IPS-15b (cell line): ENCODE data around the gene DUSP9.
"Not testable (repeated sequence)": the region's sequence is repeated elsewhere in the genome, so short reads cannot be mapped to it uniquely, and the experiment has no call there.

Source experiments
- H3K27me3 ChIP-seq: one replicate; pipeline ENCODE4 v1.6.1; 2013; ENCODE audit warnings: low read length; ENCODE audit not compliant: control insufficient read depth, insufficient read depth
- H3K36me3 ChIP-seq: one replicate; pipeline ENCODE4 v1.6.1; 2013; ENCODE audit warnings: low read length; ENCODE audit not compliant: control insufficient read depth, insufficient read depth
- H3K4me1 ChIP-seq: one replicate; pipeline ENCODE4 v1.6.1; 2013; ENCODE audit warnings: mild to moderate bottlenecking, low read length; ENCODE audit not compliant: control insufficient read depth, insufficient read depth
- H3K4me3 ChIP-seq: one replicate; pipeline ENCODE4 v1.5.1; 2013; ENCODE audit warnings: low read depth, low read length
- H3K9ac ChIP-seq: one replicate; pipeline ENCODE4 v1.6.1; 2013; ENCODE audit warnings: low read depth, mild to moderate bottlenecking, low read length
- H3K9me3 ChIP-seq: one replicate; pipeline ENCODE4 v1.6.1; 2013; ENCODE audit warnings: mild to moderate bottlenecking, low read length; ENCODE audit not compliant: control insufficient read depth, insufficient read depth

The DUSP9 gene

DNA sequence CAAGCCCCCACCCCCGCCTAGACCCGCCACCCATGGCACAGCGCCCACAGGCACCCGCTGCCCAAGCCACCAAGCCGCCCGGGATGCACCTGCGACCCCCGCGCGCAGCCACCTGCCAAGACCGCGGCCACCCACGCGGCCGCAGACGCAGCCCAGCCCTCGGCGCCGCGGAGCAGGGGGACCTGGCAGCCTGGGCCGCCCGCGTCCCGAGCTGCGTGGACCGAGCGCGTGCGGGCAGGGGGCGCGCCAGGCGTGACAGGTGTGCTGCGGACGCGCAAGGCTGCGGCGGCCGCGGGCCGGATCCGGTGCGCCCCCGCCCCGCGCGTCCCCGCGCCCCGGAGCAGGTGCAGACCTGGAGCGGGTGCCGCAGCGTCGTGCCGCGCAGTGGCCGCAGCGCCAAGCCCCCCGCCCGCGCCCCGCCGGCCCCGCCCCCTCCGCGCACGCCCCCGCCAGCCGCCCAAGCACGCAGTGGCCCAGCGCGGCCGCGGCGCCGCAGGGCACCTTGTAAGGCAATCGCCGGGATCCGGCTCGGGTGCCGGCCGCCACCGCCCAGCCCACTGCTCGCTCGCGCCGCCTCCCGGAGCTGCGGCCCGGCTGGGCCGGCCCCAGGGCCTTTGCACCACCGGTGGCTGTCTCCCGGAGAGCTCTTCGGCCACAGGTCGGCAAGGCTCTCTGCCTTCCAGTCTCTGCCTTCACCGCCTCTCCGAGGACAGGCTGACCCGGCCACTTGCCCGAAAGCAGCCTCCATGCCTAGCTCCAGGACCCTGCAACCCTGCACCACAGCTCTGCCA lies 26.6 kb downstream of the DUSP9 start, which contains the start of gene PNCK:
Gene PNCK (minus strand): TSS at position 386 of the 791 bp plus-strand sequence. CDS start 737 bp downstream, outside the sequence.
- Histone ChIP-seq H3K4me1 (no peaks in the 10 kb centered on the region), H3K9ac (no peak within 1 kb of the TSS), H3K9me3 (no peaks in the 10 kb centered on the region), H3K27me3 (no peaks in the 10 kb centered on the region), H3K36me3 (no peaks in the 10 kb centered on the region), H3K4me3 (no peak within 1 kb of the TSS)

DNA sequence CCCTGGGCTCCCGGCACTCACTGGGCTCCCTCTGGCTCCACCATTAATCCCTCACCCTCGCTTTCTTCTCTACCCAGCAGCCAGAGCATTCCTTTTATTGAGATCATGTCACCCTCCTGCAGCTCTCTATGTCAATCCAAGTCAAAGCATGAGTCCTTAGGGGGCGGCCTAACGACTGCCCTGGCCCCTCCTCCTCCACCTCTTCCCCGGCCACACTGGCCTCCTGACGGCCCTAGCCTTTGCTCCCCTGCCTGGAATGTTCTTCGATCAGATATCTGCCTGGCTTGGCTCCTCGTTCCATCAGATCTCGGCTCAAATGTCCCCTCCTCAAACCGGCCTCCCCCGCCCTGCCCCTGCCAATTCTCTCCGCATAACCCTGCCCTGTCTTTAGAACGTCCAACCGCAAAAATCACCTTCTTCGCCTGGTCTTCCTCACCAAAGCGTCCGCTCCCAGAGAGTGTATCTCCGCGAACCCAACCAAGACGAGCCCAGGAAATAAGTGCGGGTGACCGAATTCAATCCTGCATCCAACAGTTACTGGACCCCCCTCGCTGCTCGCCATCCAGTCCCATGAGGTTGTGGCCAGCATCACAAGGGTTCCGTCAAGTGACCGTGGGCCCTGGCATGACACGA lies 27.3 kb downstream of the DUSP9 start:
- H3K9me3 ChIP-seq, result no peaks in the 10 kb centered on the region
- H3K4me1 ChIP-seq, result no peaks in the 10 kb centered on the region
- no peaks in the 10 kb centered on the region for H3K27me3 ChIP-seq
- H3K4me3 ChIP-seq, result no peak overlapping the region
- no peaks in the 10 kb centered on the region for H3K36me3 ChIP-seq
- H3K9ac ChIP-seq, result no peak overlapping the region

DNA sequence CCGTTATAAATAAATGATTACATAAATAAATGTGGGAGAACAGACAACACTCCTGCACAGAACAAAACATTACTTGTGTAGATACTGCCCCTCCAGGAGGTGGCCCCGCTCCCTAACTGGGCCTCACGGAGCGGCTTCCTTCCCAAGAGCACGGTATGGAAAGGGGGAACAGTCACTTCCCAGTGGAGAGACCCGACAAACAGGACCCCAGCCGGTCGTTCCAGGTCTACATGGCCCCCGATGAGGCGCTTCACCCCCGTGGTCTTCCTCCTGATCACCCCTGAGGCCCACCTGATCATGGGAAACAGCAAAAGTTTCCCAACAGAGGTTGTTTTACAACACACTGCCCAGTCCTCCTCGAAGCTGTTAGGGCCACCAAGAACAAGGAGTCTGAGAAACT lies 34.2 kb downstream of the DUSP9 start:
- Histone ChIP-seq H3K4me3 (no peak overlapping the region), H3K36me3 (no peaks in the 10 kb centered on the region), H3K9ac (no peak overlapping the region), H3K27me3 (no peaks in the 10 kb centered on the region), H3K4me1 (no peaks in the 10 kb centered on the region), H3K9me3 (no peaks in the 10 kb centered on the region)

DNA sequence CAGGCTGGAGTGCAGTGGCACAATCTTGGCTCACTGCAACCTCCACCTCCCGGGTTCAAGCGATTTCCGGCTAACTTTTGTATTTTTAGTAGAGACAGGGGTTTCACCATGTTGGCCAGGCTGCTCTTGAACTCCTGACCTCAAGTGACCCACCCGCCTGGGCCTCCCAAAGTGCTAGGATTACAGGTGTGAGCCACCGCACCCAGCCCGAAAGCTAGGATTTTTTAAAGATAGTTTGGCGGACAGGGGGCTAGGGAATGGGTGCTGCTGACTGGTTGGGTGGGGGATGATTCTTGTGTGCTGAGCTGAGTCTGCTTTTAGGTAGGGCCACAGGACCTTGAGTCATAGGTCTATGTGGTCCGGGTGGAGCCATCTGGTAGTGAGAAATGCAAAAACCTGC lies 36.5 kb downstream of the DUSP9 start:
- H3K4me1 ChIP-seq, H3K9me3 ChIP-seq, H3K36me3 ChIP-seq, H3K9ac ChIP-seq, H3K4me3 ChIP-seq, H3K27me3 ChIP-seq: not testable (repeated sequence)

DNA sequence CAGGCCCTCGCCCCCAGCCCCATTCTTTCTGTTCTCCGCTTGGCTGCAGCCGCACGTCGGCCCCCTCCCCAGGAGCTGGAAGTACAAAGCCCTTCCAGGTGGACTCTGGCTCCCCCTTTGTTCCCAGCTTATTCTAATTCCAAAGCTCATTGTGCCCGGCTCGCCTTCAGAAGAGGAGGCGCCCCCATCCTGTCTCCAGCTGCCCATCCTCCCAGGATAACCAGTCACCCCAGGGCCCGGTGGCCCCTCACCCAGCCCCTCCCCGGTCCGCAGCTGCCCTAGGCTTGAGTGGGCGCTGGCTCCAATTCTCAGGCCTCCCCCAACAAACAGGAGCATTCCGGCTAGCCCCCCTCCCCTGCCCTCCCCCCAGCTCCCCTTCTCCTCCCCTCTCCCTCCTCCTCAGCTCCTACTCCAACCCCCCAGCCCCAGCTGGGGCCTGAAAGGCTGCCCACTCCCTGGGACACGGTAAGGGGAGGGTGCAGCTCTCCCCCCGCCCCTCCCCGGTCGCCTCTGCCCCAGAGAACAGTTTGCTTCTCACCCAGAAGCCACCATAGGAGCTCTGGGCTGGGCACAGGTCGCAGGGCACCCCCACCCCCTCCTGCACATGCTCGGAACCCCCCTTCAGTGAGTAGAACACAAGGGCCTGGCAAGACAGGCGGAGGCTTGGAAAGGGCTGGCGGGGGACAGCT lies 37.6 kb downstream of the DUSP9 start:
- Histone ChIP-seq H3K4me1 (no peaks in the 10 kb centered on the region), H3K9me3 (no peaks in the 10 kb centered on the region), H3K36me3 (no peaks in the 10 kb centered on the region), H3K4me3 (peak overlapping the region; percentile 43), H3K27me3 (no peaks in the 10 kb centered on the region), H3K9ac (no peak overlapping the region)

DNA sequence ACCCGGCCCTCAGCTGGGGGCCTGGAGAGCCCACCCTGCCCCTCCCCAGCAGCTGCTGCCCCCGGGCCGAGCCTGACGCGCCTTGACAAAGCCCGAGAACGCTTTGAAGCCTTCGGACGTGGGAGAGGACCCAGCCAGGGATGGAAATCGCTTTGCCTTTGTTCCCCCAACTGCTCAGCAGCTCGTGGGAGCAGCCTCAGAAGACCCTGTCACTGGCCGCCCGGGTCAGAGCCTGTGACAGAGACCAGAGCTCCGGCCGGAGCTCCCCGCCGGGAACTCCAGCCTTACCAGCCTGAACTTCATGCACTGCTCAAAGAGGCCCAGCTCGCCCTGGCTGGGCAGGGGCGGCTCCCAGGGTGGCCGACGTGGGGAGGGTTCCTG lies 38.1 kb downstream of the DUSP9 start:
- H3K27me3 ChIP-seq, result no peaks in the 10 kb centered on the region
- no peaks in the 10 kb centered on the region for H3K9me3 ChIP-seq
- H3K4me3 ChIP-seq, result peak overlapping the region; percentile 43
- H3K9ac ChIP-seq, result no peak overlapping the region
- H3K4me1 ChIP-seq, result no peaks in the 10 kb centered on the region
- peaks cover 3% of the 10 kb centered on the region for H3K36me3 ChIP-seq

DNA sequence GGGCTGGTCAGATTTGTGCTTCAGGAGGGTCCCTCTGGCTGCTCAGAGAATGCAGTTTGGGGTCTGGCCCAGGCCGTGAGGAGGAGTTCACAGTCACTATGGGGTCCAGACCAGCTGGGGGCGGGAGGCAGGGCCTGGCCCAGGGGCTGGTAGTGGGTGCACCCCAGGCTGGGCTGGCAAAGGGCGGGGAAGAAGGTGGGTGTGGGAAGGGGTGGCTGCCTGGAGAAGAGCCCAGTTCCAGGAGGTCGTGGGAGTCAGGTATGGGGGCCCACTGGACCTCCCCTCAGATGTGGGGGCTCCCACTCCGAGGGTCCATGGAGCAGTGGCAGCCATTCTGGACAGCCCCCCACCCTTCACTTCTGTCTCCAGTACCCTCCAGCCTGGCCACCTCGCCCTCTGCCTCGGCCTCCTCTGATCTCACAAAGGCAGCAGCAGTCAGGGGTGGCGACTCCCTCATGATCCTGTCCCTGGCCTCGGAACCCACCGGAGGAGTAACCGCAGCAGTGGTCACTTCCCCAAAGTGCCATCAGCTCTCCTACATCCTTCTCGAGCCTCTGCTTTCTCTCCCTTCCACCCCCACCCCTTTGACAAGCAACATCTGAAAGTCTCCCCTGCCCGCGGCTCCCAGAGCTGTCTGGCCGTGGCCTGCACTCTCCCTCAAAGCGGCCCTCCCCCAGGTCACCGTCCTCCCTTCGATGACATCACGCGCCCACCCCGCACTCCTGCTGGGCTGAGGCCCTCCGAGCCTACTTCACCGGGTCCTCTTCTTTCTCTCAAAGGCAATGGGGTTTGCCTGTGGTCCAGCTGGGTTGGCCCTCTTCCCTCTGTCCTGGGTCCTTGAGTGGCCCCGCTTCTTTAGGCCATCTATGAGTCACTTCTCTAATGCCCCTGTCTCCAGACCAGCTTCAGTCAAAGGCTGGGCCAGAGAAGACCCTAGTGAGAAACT lies 39.0 kb downstream of the DUSP9 start:
- H3K9me3 ChIP-seq, result no peaks in the 10 kb centered on the region
- H3K36me3 ChIP-seq, result peaks cover 5% of the 10 kb centered on the region
- no peaks in the 10 kb centered on the region for H3K27me3 ChIP-seq
- H3K9ac ChIP-seq, result no peak overlapping the region
- H3K4me3 ChIP-seq, result peak overlapping the region; percentile 43
- H3K4me1 ChIP-seq, result no peaks in the 10 kb centered on the region

DNA sequence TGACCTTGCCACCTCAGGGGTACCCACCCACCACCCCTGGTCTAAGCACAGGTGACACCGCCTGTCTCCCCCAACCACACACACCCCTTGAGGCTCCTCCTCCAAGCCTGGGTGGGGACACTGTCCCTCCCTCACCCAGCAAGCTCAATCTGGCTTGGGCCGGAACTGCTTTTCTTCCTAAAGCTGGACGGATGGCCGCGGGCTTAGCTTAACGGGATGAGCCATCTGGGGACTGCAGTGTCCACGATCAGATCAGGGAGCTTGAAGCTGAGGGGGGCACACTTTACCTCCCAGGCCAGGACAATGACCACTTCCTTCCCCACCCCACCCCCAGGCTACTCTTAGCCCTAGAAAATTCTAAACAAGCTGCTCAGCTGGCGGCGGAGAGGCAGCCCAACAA lies 39.7 kb downstream of the DUSP9 start:
- H3K9me3 ChIP-seq, result no peaks in the 10 kb centered on the region
- H3K4me3 ChIP-seq, result peak overlapping the region; percentile 43
- H3K27me3 ChIP-seq, result no peaks in the 10 kb centered on the region
- peaks cover 10% of the 10 kb centered on the region for H3K36me3 ChIP-seq
- no peaks in the 10 kb centered on the region for H3K4me1 ChIP-seq
- H3K9ac ChIP-seq, result no peak overlapping the region

DNA sequence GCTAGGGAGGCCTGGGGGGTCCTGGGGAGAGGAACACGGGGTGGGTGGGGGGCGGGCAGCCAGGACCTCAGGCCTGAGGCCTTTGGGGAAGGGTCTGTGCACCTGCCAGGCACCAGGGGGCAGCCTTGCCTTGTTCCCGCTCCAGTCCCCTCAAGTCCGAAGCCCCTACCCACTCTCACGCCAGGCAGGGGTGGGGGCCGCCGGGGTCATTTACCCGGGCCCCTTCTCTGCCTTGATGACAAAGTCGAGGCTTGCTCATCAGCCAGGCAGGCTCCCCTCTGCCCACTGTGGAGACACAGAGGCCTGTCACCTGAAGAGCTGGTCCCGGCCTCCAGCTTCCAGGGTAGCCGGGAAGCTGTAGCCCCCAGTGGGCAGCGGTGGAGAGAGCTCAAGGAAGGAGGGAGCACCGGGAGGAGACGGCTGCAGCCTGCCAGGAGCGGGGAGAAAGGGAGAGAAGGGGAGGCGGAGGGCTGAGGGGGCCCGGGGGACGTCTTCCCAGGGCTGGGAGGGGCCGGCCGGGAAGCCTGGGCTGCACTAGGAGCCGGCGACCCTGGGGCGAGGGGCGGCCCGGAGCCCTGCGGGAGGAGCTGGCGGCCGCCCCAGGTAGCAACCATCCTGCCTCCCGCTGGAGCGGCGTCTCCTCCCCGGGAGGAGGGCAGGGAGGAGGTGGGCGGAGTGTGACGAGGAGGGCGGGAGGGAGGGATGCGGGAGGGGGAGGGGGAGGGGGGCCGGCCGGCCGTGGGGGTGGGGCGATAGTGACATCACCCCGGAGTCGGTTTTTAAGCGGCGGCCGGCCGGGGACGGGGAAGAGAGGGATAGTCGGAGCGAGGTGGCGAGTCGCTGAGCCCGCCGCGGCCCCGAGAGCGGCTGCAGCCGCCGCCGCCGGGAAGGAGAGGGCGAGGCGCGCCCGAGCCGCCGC lies 40.4 kb downstream of the DUSP9 start, which contains the start of gene SLC6A8:
Gene SLC6A8 (plus strand): TSS at position 806 of the 919 bp plus-strand sequence. CDS start 649 bp downstream, outside the sequence.
- peaks cover 11% of the 10 kb centered on the region for H3K36me3 ChIP-seq
- no peaks in the 10 kb centered on the region for H3K27me3 ChIP-seq
- peak within 1 kb of the TSS; percentile 43 for H3K4me3 ChIP-seq
- no peak within 1 kb of the TSS for H3K9ac ChIP-seq
- no peaks in the 10 kb centered on the region for H3K4me1 ChIP-seq
- no peaks in the 10 kb centered on the region for H3K9me3 ChIP-seq

DNA sequence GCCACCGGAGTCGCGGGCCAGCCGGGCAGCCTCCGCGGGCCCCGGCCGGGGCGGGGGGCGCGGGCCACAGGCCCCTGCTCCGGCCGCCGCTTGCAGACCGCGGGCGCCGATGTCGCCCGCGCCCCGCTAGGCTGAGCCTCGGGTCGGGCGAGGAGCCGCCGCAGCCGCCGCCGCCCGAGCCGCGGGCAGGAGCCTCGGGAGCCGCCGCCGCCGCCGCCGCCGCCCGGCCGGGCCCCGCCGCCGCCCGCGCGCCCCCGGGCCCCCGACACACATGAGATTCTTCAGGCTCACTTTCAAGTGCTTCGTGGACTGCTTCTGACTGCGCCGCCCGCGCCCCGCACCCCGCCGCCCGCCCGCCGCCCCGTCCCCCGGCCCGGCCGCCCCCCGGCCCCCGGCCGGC lies 41.1 kb downstream of the DUSP9 start:
- no peaks in the 10 kb centered on the region for H3K9me3 ChIP-seq
- H3K4me1 ChIP-seq, result no peaks in the 10 kb centered on the region
- no peak overlapping the region for H3K4me3 ChIP-seq
- H3K36me3 ChIP-seq, result peaks cover 18% of the 10 kb centered on the region
- H3K9ac ChIP-seq, result no peak overlapping the region
- no peaks in the 10 kb centered on the region for H3K27me3 ChIP-seq
